ENCODE measurements around the gene HOXA4. TPM values are rescaled to one million over a fixed set of nuclear protein-coding genes. Genes with fewer than 3 reads are reported as not detected.

The HOXA4 gene
- total RNA-seq, result under 1 TPM in 1 of 2 experiments, not detected in 1; 0.15 TPM

- CTCF ChIA-PET, result interaction anchor here (0.9 to 1.3 kb wide), 2 partner anchors 20 to 449 kb away, joined by 3 to 4 read pairs; no protein-coding TSS in a partner anchor
- peak; percentile 65 for DNase-seq
- Mint-ChIP-seq H3K36me3 (ENCODE audit: low read depth) (no peaks in the 10 kb centered on the region), H3K9me3 (no peaks in the 10 kb centered on the region), H3K4me3 (peak within 1 kb of the TSS; percentile 44), H3K27ac (no peak within 1 kb of the TSS), H3K4me1 (peaks cover 18% of the 10 kb centered on the region), H3K27me3 (peaks cover 62% of the 10 kb centered on the region)
- POLR2A ChIA-PET, result no interaction called here
Measured at GRCh38 chr7:27130540-27131389, at the start of gene HOXA4. Gene HOXA4 (minus strand): TSS chr7:27130757. CDS start chr7:27130733, 24 bp downstream.

GRCh38 chr7:27179503-27180430 lies 49.2 kb upstream of the HOXA4 start:
- peak; percentile 56 for DNase-seq
- Mint-ChIP-seq H3K4me3 (no peak overlapping the region), H3K36me3 (ENCODE audit: low read depth) (peaks cover 2% of the 10 kb centered on the region), H3K27me3 (peaks cover 69% of the 10 kb centered on the region), H3K9me3 (no peaks in the 10 kb centered on the region), H3K27ac (no peak overlapping the region), H3K4me1 (peaks cover 7% of the 10 kb centered on the region)
- ChIA-PET CTCF (interaction anchor here (0.6 to 2.9 kb wide), 19 partner anchors 10 to 1286 kb away, joined by 3 to 17 read pairs (median 3); no protein-coding TSS in a partner anchor), POLR2A (interaction anchor here (1.3 kb wide), 1 partner anchor 11 kb away, joined by 3 read pairs; no protein-coding TSS in a partner anchor)

- H3K36me3 Mint-ChIP-seq (ENCODE audit: low read depth), result no peaks in the 10 kb centered on the region
- peaks cover 5% of the 10 kb centered on the region for H3K4me1 Mint-ChIP-seq
- no peaks in the 10 kb centered on the region for H3K9me3 Mint-ChIP-seq
- DNase-seq, result no peak
- H3K4me3 Mint-ChIP-seq, result no peak overlapping the region
- H3K27ac Mint-ChIP-seq, result no peak overlapping the region
- POLR2A ChIA-PET, result interaction anchor here (1.3 kb wide), 1 partner anchor 10 kb away, joined by 3 read pairs; no protein-coding TSS in a partner anchor
- CTCF ChIA-PET, result interaction anchor here (0.6 to 2.9 kb wide), 15 partner anchors 9 to 785 kb away, joined by 3 to 17 read pairs (median 3); no protein-coding TSS in a partner anchor
- H3K27me3 Mint-ChIP-seq, result peaks cover 70% of the 10 kb centered on the region
Measured at GRCh38 chr7:27179030-27179429, 48.5 kb upstream of the HOXA4 start.

- Mint-ChIP-seq H3K36me3 (ENCODE audit: low read depth) (no peaks in the 10 kb centered on the region), H3K4me1 (peaks cover 3% of the 10 kb centered on the region), H3K27ac (no peak overlapping the region), H3K4me3 (no peak overlapping the region), H3K27me3 (peaks cover 65% of the 10 kb centered on the region), H3K9me3 (no peaks in the 10 kb centered on the region)
- no peak for DNase-seq
- ChIA-PET POLR2A (no interaction called here), CTCF (interaction anchor here (0.7 to 2.9 kb wide), 7 partner anchors 10 to 785 kb away, joined by 3 to 17 read pairs (median 3); no protein-coding TSS in a partner anchor)
Measured at GRCh38 chr7:27178366-27178765, 47.8 kb upstream of the HOXA4 start.

- DNase-seq, result no peak
- Mint-ChIP-seq H3K9me3 (no peaks in the 10 kb centered on the region), H3K27me3 (peaks cover 61% of the 10 kb centered on the region), H3K4me1 (peaks cover 3% of the 10 kb centered on the region), H3K36me3 (ENCODE audit: low read depth) (no peaks in the 10 kb centered on the region), H3K4me3 (no peak overlapping the region), H3K27ac (no peak overlapping the region)
- ChIA-PET POLR2A (no interaction called here), CTCF (interaction anchor here (1.1 to 2.9 kb wide), 5 partner anchors 10 to 27 kb away, joined by 3 to 17 read pairs (median 3); no protein-coding TSS in a partner anchor)
Measured at GRCh38 chr7:27177795-27178320, 47.3 kb upstream of the HOXA4 start.

- Mint-ChIP-seq H3K9me3 (no peaks in the 10 kb centered on the region), H3K27me3 (peaks cover 59% of the 10 kb centered on the region), H3K27ac (no peak overlapping the region), H3K4me1 (peaks cover 5% of the 10 kb centered on the region), H3K36me3 (ENCODE audit: low read depth) (no peaks in the 10 kb centered on the region), H3K4me3 (no peak overlapping the region)
- DNase-seq, result no peak
- ChIA-PET CTCF (interaction anchor here (1.1 to 2.0 kb wide), 4 partner anchors 13 to 28 kb away, joined by 3 to 8 read pairs (median 4); no protein-coding TSS in a partner anchor), POLR2A (no interaction called here)
Measured at GRCh38 chr7:27176962-27177794, 46.6 kb upstream of the HOXA4 start.

GRCh38 chr7:27176524-27176845 lies 45.9 kb upstream of the HOXA4 start:
- CTCF ChIA-PET, result interaction anchor here (1.1 to 1.8 kb wide), 3 partner anchors 15 to 28 kb away, joined by 3 to 8 read pairs (median 3); no protein-coding TSS in a partner anchor
- POLR2A ChIA-PET, result no interaction called here
- no peaks in the 10 kb centered on the region for H3K36me3 Mint-ChIP-seq (ENCODE audit: low read depth)
- H3K27ac Mint-ChIP-seq, result no peak overlapping the region
- no peak overlapping the region for H3K4me3 Mint-ChIP-seq
- no peaks in the 10 kb centered on the region for H3K9me3 Mint-ChIP-seq
- H3K27me3 Mint-ChIP-seq, result peaks cover 62% of the 10 kb centered on the region
- DNase-seq, result no peak
- H3K4me1 Mint-ChIP-seq, result peaks cover 10% of the 10 kb centered on the region

GRCh38 chr7:27175626-27176523 lies 45.3 kb upstream of the HOXA4 start:
- ChIA-PET POLR2A (no interaction called here), CTCF (interaction anchor here (1.6 to 1.8 kb wide), 2 partner anchors 14 to 20 kb away, joined by 3 to 8 read pairs; no protein-coding TSS in a partner anchor)
- Mint-ChIP-seq H3K4me1 (peaks cover 11% of the 10 kb centered on the region), H3K36me3 (ENCODE audit: low read depth) (no peaks in the 10 kb centered on the region), H3K9me3 (no peaks in the 10 kb centered on the region), H3K27me3 (peaks cover 63% of the 10 kb centered on the region), H3K27ac (no peak overlapping the region), H3K4me3 (no peak overlapping the region)
- no peak for DNase-seq

GRCh38 chr7:27174874-27175625 lies 44.5 kb upstream of the HOXA4 start:
- Mint-ChIP-seq H3K36me3 (ENCODE audit: low read depth) (no peaks in the 10 kb centered on the region), H3K27me3 (peaks cover 67% of the 10 kb centered on the region), H3K4me3 (peak overlapping the region; percentile 32), H3K9me3 (no peaks in the 10 kb centered on the region), H3K4me1 (peaks cover 11% of the 10 kb centered on the region), H3K27ac (no peak overlapping the region)
- ChIA-PET POLR2A (no interaction called here), CTCF (no interaction called here)
- no peak for DNase-seq

GRCh38 chr7:27173956-27174873 lies 43.7 kb upstream of the HOXA4 start, which contains the start of gene HOXA10:
Gene HOXA10 (minus strand): TSS chr7:27174320. CDS start chr7:27174306, 14 bp downstream.
- Mint-ChIP-seq H3K4me3 (peak within 1 kb of the TSS; percentile 32), H3K27me3 (peaks cover 64% of the 10 kb centered on the region), H3K4me1 (peaks cover 9% of the 10 kb centered on the region), H3K27ac (no peak within 1 kb of the TSS), H3K36me3 (ENCODE audit: low read depth) (no peaks in the 10 kb centered on the region), H3K9me3 (no peaks in the 10 kb centered on the region)
- DNase-seq, result no peak
- POLR2A ChIA-PET, result interaction anchor here (1.4 kb wide), 1 partner anchor 13 kb away, joined by 4 read pairs; no protein-coding TSS in a partner anchor
- CTCF ChIA-PET, result no interaction called here

Measured in activated CD4-positive, alpha-beta memory T cell treated with anti-CD3 and anti-CD28 coated beads, Interleukin-2, amount 10 ng/mL, durations not matched to agents 7 days and 5 days (primary cell).